SK-N-SH (cell line): ENCODE measurements around the gene MIER1. TPM values are rescaled to one million over a fixed set of nuclear protein-coding genes. Genes with fewer than 3 reads are reported as not detected.

Experiments used
- CTCF ChIA-PET: fragments of 300-600, 350-600 bp; formaldehyde crosslinking; extraction: SDS; loops from one replicate; lab custom pipeline; 2021; lab: Yijun Ruan, JAX
- POLR2A ChIA-PET: fragments of 350-600 bp; sonication (Branson Sonifier 250); formaldehyde crosslinking; extraction: SDS; loops from one replicate; lab custom pipeline; 2020; ENCODE audit warnings: antibody characterized with exemption, inconsistent platforms; lab: Yijun Ruan, JAX
- DNase-seq: peaks from one replicate; pipeline ENCODE4 v3.0.0; 2012
- H2AFZ ChIP-seq: fragments of 200-600 bp; sonication (generic); 2 replicates; pipeline ENCODE4 v1.8.1; 2016; ENCODE audit warnings: antibody characterized with exemption, mild to moderate bottlenecking, low read depth
- H3F3A ChIP-seq: fragments of 200-600 bp; sonication (generic); replicated peaks from 2 replicates; pipeline ENCODE3; 2016; ENCODE audit warnings: antibody characterized with exemption, mild to moderate bottlenecking; ENCODE audit not compliant: insufficient read depth
- H3K27ac ChIP-seq, 2 experiments: fragments of 200-500 bp in 1 of 2; fragments of 200-600 bp in 1 of 2; sonication (Bioruptor generic) in 1 of 2; sonication (generic), shearing (Covaris generic) in 1 of 2; 2 replicates each; pipeline versions ENCODE4 v1.5.1 to v1.6.1; 2014 to 2016; ENCODE audit warnings: low read depth in 2 of 2, inconsistent platforms in 1 of 2, low read length in 1 of 2, mild to moderate bottlenecking in 1 of 2, mixed read lengths in 1 of 2
- H3K27me3 ChIP-seq: fragments of 200-600 bp; sonication (generic), shearing (Covaris generic); 2 replicates; pipeline ENCODE4 v1.6.1; 2016; ENCODE audit warnings: mixed run types; ENCODE audit not compliant: insufficient read depth
- H3K36me3 ChIP-seq, 2 experiments: fragments of 200-500 bp in 1 of 2; fragments of 200-600 bp in 1 of 2; sonication (Bioruptor generic) in 1 of 2; sonication (generic) in 1 of 2; replicated peaks in 1 of 2; 2 replicates each; pipeline versions ENCODE3 to v1.5.1; 2014 to 2016; ENCODE audit warnings: low read length in 1 of 2, mild to moderate bottlenecking in 1 of 2; ENCODE audit not compliant: insufficient read depth in 2 of 2, control insufficient read depth in 1 of 2
- H3K4me1 ChIP-seq, 2 experiments: fragments of 200-500 bp in 1 of 2; fragments of 200-600 bp in 1 of 2; sonication (Bioruptor generic) in 1 of 2; sonication (generic), shearing (Covaris generic) in 1 of 2; 2 replicates each; pipeline versions ENCODE4 v1.5.1 to v1.6.1; 2014 to 2016; ENCODE audit warnings: low read depth in 1 of 2, low read length in 1 of 2, mixed run types in 1 of 2; ENCODE audit not compliant: insufficient read depth in 2 of 2, control insufficient read depth in 1 of 2
- H3K4me2 ChIP-seq: fragments of 200-600 bp; sonication (generic), shearing (Covaris generic); 2 replicates; pipeline ENCODE4 v1.6.1; 2017; ENCODE audit warnings: mixed run types
- H3K4me3 ChIP-seq, 2 experiments: fragments of 200-500 bp in 1 of 2; fragments of 200-600 bp in 1 of 2; sonication (Bioruptor generic) in 1 of 2; sonication (generic), shearing (Covaris generic) in 1 of 2; 2 replicates each; pipeline versions ENCODE4 v1.5.1 to v1.8.1; 2014 to 2016; ENCODE audit warnings: low read depth in 2 of 2, inconsistent platforms in 1 of 2, low read length in 1 of 2, mild to moderate bottlenecking in 1 of 2, mixed read lengths in 1 of 2, moderate library complexity in 1 of 2
- H3K79me2 ChIP-seq: fragments of 200-600 bp; sonication (generic); 2 replicates; pipeline ENCODE4 v1.8.1; 2017; ENCODE audit warnings: mild to moderate bottlenecking; ENCODE audit not compliant: insufficient read depth
- H3K9ac ChIP-seq: fragments of 200-600 bp; sonication (generic); 2 replicates; pipeline ENCODE4 v1.6.1; 2017; ENCODE audit warnings: mixed run types
- H3K9me2 ChIP-seq: fragments of 200-600 bp; sonication (generic); 2 replicates; pipeline ENCODE4 v1.6.1; 2017; ENCODE audit warnings: mixed run types
- H3K9me3 ChIP-seq: fragments of 200-600 bp; sonication (generic); 2 replicates; pipeline ENCODE4 v1.6.1; 2017; ENCODE audit warnings: mixed run types, mild to moderate bottlenecking, moderate library complexity
- H4K20me1 ChIP-seq: fragments of 200-600 bp; sonication (generic); 2 replicates; pipeline ENCODE4 v1.6.1; 2017; ENCODE audit warnings: mild to moderate bottlenecking, mixed run types; ENCODE audit not compliant: insufficient read depth
- CHD2 ChIP-seq: fragments of 150-350 bp; IDR thresholded peaks from 2 replicates; pipeline ENCODE4 v1.6.1; 2018; ENCODE audit warnings: low read length; ENCODE audit not compliant: partially characterized antibody
- CTCF ChIP-seq: fragments of 200-600 bp; sonication (generic); IDR thresholded peaks from 2 replicates; pipeline ENCODE4 v1.6.1; 2017; ENCODE audit warnings: antibody characterized with exemption, mild to moderate bottlenecking, moderate library complexity
- ELF1 ChIP-seq: IDR thresholded peaks from 2 replicates; pipeline ENCODE4 v1.4.0; 2012
- EZH2phosphoT487 ChIP-seq: fragments of 200-600 bp; sonication (generic); IDR thresholded peaks from 2 replicates; pipeline ENCODE4 v1.6.1; 2017; ENCODE audit warnings: low read depth, mixed run types, mild to moderate bottlenecking, antibody characterized with exemption, moderate library complexity, borderline replicate concordance
- FOSL2 ChIP-seq: IDR thresholded peaks from 2 replicates; pipeline ENCODE4 v1.4.0; 2012; ENCODE audit warnings: low read depth, mild to moderate bottlenecking, moderate library complexity, borderline replicate concordance
- FOXM1 ChIP-seq: IDR thresholded peaks from 2 replicates; pipeline ENCODE4 v1.4.0; 2012; ENCODE audit warnings: low read depth, mild to moderate bottlenecking
- GABPA ChIP-seq: IDR thresholded peaks from 2 replicates; pipeline ENCODE4 v1.4.0; 2012; ENCODE audit warnings: low read depth, mild to moderate bottlenecking
- GATA2 ChIP-seq: sonication (generic); formaldehyde crosslinking; IDR thresholded peaks from 2 replicates; pipeline ENCODE4 v1.5.0; 2020; ENCODE audit warnings: mild to moderate bottlenecking, missing genetic modification reagents
- MXI1 ChIP-seq: IDR thresholded peaks from 2 replicates; pipeline ENCODE4 v1.6.1; 2012; ENCODE audit warnings: mild to moderate bottlenecking, low read depth, low read length, improper control_type of control experiment
- NFIC ChIP-seq: IDR thresholded peaks from 2 replicates; pipeline ENCODE4 v1.4.0; 2012; ENCODE audit warnings: borderline replicate concordance
- NRF1 ChIP-seq: IDR thresholded peaks from 2 replicates; pipeline ENCODE4 v1.6.1; 2012; ENCODE audit warnings: low read depth, mild to moderate bottlenecking, low read length
- POLR2AphosphoS5 ChIP-seq: IDR thresholded peaks from 2 replicates; pipeline ENCODE4 v1.6.1; 2012; ENCODE audit warnings: low read depth, low read length
- RAD21 ChIP-seq: IDR thresholded peaks from 2 replicates; pipeline ENCODE4 v1.6.1; 2012; ENCODE audit warnings: mild to moderate bottlenecking, low read length
- RCOR1 ChIP-seq: fragments of 150-350 bp; IDR thresholded peaks from 2 replicates; pipeline ENCODE4 v1.6.1; 2017; ENCODE audit warnings: antibody characterized with exemption, low read length
- REST ChIP-seq: IDR thresholded peaks from 2 replicates; pipeline ENCODE4 v1.6.1; 2012; ENCODE audit warnings: mild to moderate bottlenecking, low read depth, low read length, moderate library complexity
- RXRA ChIP-seq: IDR thresholded peaks from 2 replicates; pipeline ENCODE4 v1.4.0; 2012; ENCODE audit warnings: low read depth, mild to moderate bottlenecking, borderline replicate concordance
- SIN3A ChIP-seq: IDR thresholded peaks from 2 replicates; pipeline ENCODE4 v1.6.1; 2012; ENCODE audit warnings: low read depth, mild to moderate bottlenecking, low read length, moderate library complexity, borderline replicate concordance
- TCF12 ChIP-seq: IDR thresholded peaks from 2 replicates; pipeline ENCODE4 v1.4.0; 2012
- USF1 ChIP-seq: IDR thresholded peaks from 2 replicates; pipeline ENCODE4 v1.4.0; 2012; ENCODE audit warnings: low read depth, borderline replicate concordance
- ZBTB33 ChIP-seq: IDR thresholded peaks from 2 replicates; pipeline ENCODE4 v1.4.0; 2012; ENCODE audit warnings: low read depth, borderline replicate concordance
- WGBS: methylation state at CpG from one replicate; pipeline ENCODE4 v1.1.6; 2017; ENCODE audit warnings: low lambda C conversion rate; 5-methylcytosine and 5-hydroxymethylcytosine counted together
- polyA plus RNA-seq, 3 experiments: library from polyadenylated mRNA; depleted of rRNA; stranded (reverse); fragments of >200 nt; gene quantifications; 2 replicates each; pipeline ENCODE4 v1.2.3, GENCODE V29; 2012

MIER1 gene
- polyA plus RNA-seq, 1 of the 3 experiments (the other 2 are of a cell fraction), result 4.4 TPM

- peaks cover 9% of the 10 kb centered on the region for H3F3A ChIP-seq
- no peak overlapping the region for H3K9ac ChIP-seq
- no peaks in the 10 kb centered on the region for H3K27me3 ChIP-seq
- H2AFZ ChIP-seq, result no peak overlapping the region
- ChIA-PET CTCF (interaction anchor here (2.7 kb wide), 1 partner anchor 13 kb away, joined by 10 read pairs; no protein-coding TSS in a partner anchor), POLR2A (no interaction called here)
- no peaks in the 10 kb centered on the region for H3K9me2 ChIP-seq
- TF ChIP-seq EZH2phosphoT487 (no peak), RCOR1 (no peak), FOSL2 (no peak), MXI1 (no peak)
- no peak overlapping the region for H3K4me2 ChIP-seq
- WGBS, result 94% methylated on average over 4 of the region's 4 CpGs
- H4K20me1 ChIP-seq, result no peaks in the 10 kb centered on the region
- peaks cover 85 to 88% of the 10 kb centered on the region in 2 experiments for H3K36me3 ChIP-seq
- no peaks in the 10 kb centered on the region; a peak in 1 of 4 replicates for H3K4me1 ChIP-seq
- DNase-seq, result no peak
- H3K9me3 ChIP-seq, result no peaks in the 10 kb centered on the region
- H3K27ac ChIP-seq, result no peak overlapping the region
- no peaks in the 10 kb centered on the region for H3K79me2 ChIP-seq
- no peak overlapping the region for H3K4me3 ChIP-seq
Observed at GRCh38 chr1:66982561-66983260, 57.9 kb downstream of the MIER1 start.

- Histone ChIP-seq H3K27me3 (no peaks in the 10 kb centered on the region), H3K9ac (no peak overlapping the region), H3F3A (peaks cover 14% of the 10 kb centered on the region), H3K79me2 (no peaks in the 10 kb centered on the region), H3K4me3 (no peak overlapping the region), H3K9me2 (no peaks in the 10 kb centered on the region), H3K4me2 (no peak overlapping the region), H4K20me1 (no peaks in the 10 kb centered on the region), H3K9me3 (no peaks in the 10 kb centered on the region), H3K36me3 (peaks cover 89% of the 10 kb centered on the region in 2 experiments), H3K27ac (no peak overlapping the region), H3K4me1 (no peaks in the 10 kb centered on the region; a peak in 1 of 4 replicates), H2AFZ (no peak overlapping the region)
- ChIA-PET CTCF (interaction anchor here (0.7 to 1.2 kb wide), 2 partner anchors 11 to 165 kb away, joined by 3 to 4 read pairs; no protein-coding TSS in a partner anchor), POLR2A (no interaction called here)
- DNase-seq, result no peak
- 94% methylated on average over 1 of the region's 1 CpG for WGBS
- TF ChIP-seq SIN3A (no peak), NRF1 (no peak), RXRA (no peak), ZBTB33 (no peak), RAD21 (no peak), CTCF (no peak), GABPA (no peak), USF1 (no peak), FOXM1 (no peak), CHD2 (no peak), NFIC (no peak), FOSL2 (no peak), POLR2AphosphoS5 (no peak), ELF1 (no peak), RCOR1 (no peak), REST (no peak), TCF12 (no peak), GATA2 (CRISPR knock-in tag) (no peak)
Observed at GRCh38 chr1:66984491-66984890, 59.7 kb downstream of the MIER1 start.
